K562 (cell line): ENCODE results near the gene PRDM1. TPM values are rescaled to one million over a fixed set of nuclear protein-coding genes. Genes with fewer than 3 reads are reported as not detected.
A peak's percentile ranks its signal among the peaks of the same experiment; 100 is the strongest.

Experiments
- CHD1 ChIP-seq: fragments of 200-600 bp; sonication (generic); IDR thresholded peaks from one replicate; pipeline ENCODE4 v1.6.1; 2012; ENCODE audit warnings: mild to moderate bottlenecking, moderate library complexity, low read length, inconsistent platforms
- CTBP1 ChIP-seq: fragments of 450-650 bp; IDR thresholded peaks from 2 replicates; pipeline ENCODE4 v1.6.1; 2016; ENCODE audit warnings: borderline replicate concordance
- DPF2 ChIP-seq: fragments of 450-650 bp; IDR thresholded peaks from 2 replicates; pipeline ENCODE4 v1.6.1; 2016
- EHMT2 ChIP-seq: fragments of 450-650 bp; IDR thresholded peaks from 2 replicates; pipeline ENCODE4 v1.6.1; 2018; ENCODE audit warnings: antibody characterized with exemption
- HMBOX1 ChIP-seq: sonication (generic); IDR thresholded peaks from 2 replicates; pipeline ENCODE4 v1.6.1; 2016
- HNRNPUL1 ChIP-seq: fragments of 200-400 bp; formaldehyde crosslinking; IDR thresholded peaks from 2 replicates; pipeline ENCODE4 v1.6.1; 2017; ENCODE audit warnings: low read length
- KDM4B ChIP-seq, 2 experiments: fragments of 450-650 bp in 1 of 2; sonication (generic) in 1 of 2; IDR thresholded peaks; 2 replicates each; pipeline ENCODE4 v1.6.1; 2016 to 2017; ENCODE audit warnings: borderline replicate concordance in 2 of 2, antibody characterized with exemption in 1 of 2, low read depth in 1 of 2, mild to moderate bottlenecking in 1 of 2
- MEF2A ChIP-seq: IDR thresholded peaks from 2 replicates; pipeline ENCODE4 v1.6.1; 2011; ENCODE audit warnings: low read depth, mild to moderate bottlenecking, low read length, moderate library complexity; ENCODE audit not compliant: control insufficient read depth
- MITF ChIP-seq: IDR thresholded peaks from 2 replicates; pipeline ENCODE4 v1.6.1; 2014; ENCODE audit warnings: antibody characterized with exemption
- NR2C1 ChIP-seq, 2 experiments: fragments of 450-650 bp; IDR thresholded peaks; 2 replicates each; pipeline ENCODE4 v1.6.1; 2017; ENCODE audit warnings: mild to moderate bottlenecking in 2 of 2, antibody characterized with exemption in 1 of 2, inconsistent platforms in 1 of 2, missing compliant biosample characterization in 1 of 2, missing genetic modification characterization in 1 of 2
- SAFB ChIP-seq: fragments of 200-400 bp; formaldehyde crosslinking; IDR thresholded peaks from 2 replicates; pipeline ENCODE4 v1.6.1; 2017; ENCODE audit warnings: low read depth, low read length, borderline replicate concordance
- TCF7L2 ChIP-seq: fragments of 150-350 bp; IDR thresholded peaks from 2 replicates; pipeline ENCODE4 v1.6.1; 2016; ENCODE audit warnings: low read depth, mild to moderate bottlenecking, low read length, moderate library complexity
- TRIM25 ChIP-seq: fragments of 450-650 bp; IDR thresholded peaks from 2 replicates; pipeline ENCODE4 v1.7.0; 2016; ENCODE audit warnings: borderline replicate concordance
- VEZF1 ChIP-seq: fragments of 200-800 bp; sonication (Bioruptor generic); IDR thresholded peaks from 2 replicates; pipeline ENCODE4 v1.6.1; 2017; ENCODE audit warnings: missing genetic modification characterization, missing compliant biosample characterization
- ZHX1 ChIP-seq: fragments of 150-350 bp; conservative IDR thresholded peaks from 2 replicates; pipeline ENCODE4 v1.6.1; 2014; ENCODE audit warnings: low read length
- ZNF512 ChIP-seq: IDR thresholded peaks from 2 replicates; pipeline ENCODE4 v1.6.1; 2016; ENCODE audit warnings: missing genetic modification characterization, missing compliant biosample characterization
- ZNF77 ChIP-seq: fragments of 250-450 bp; sonication (Bioruptor Pico); IDR thresholded peaks from 2 replicates; pipeline ENCODE4 v1.5.0; 2020
- polyA plus RNA-seq, 8 experiments: library from polyadenylated mRNA; depleted of rRNA in 4 of 8; stranded (reverse) in 5 of 8; unstranded in 3 of 8; fragments of >200 nt; fragmentation: Nextera tagmentation in 2 of 8; fragmentation: Illumina TruSeq in 1 of 8; extraction: Ambion mirVana in 2 of 8; extraction: Trizol in 1 of 8; gene quantifications; 2 replicates each; pipeline versions ENCODE4 v1.2.1 to v1.2.3, GENCODE V29; 2011 to 2014; ENCODE audit warnings: inconsistent platforms in 1 of 8, missing spikeins in 1 of 8
- total RNA-seq, 7 experiments: library from RNA; depleted of rRNA in 6 of 7; stranded (reverse); fragments of >200 nt in 6 of 7; fragmentation: Illumina TruSeq in 2 of 7; extraction: Trizol in 2 of 7; gene quantifications; 2 replicates each; pipeline versions ENCODE4 v1.2.1 to v1.2.3, GENCODE V29; 2011 to 2021; ENCODE audit warnings: low replicate concordance in 1 of 7

The PRDM1 gene
- total and polyA plus RNA-seq, 9 of the 15 experiments (the other 6 are each of a cell fraction or from before 2014, with no cell fraction given), result 0.09 to 0.89 (median 0.27) TPM

GRCh38 chr6:106141441-106142237, 55.5 kb downstream of the PRDM1 start (continued):
- TF ChIP-seq ZHX1 (no peak), MEF2A (peak; percentile 82; the same call in 1 of the 2 replicates), DPF2 (peak; percentile 25; the same call in 1 of the 2 replicates), HMBOX1 (0 out of 2 replicates have a peak, but pooled peaks have one; percentile 19), ZNF77 (CRISPR knock-in tag) (no peak), KDM4B (IDR thresholded peaks at IDR 0.05; ENCODE audit: borderline replicate concordance in 2 of 2, low read depth in 1 of 2) (no peak), ZNF512 (no peak), NR2C1 (IDR thresholded peaks at IDR 0.05) (no peak), NR2C1 (tag; IDR thresholded peaks at IDR 0.05) (peak; percentile 29; the same call in 1 of the 2 replicates), EHMT2 (no peak), VEZF1 (no peak), TRIM25 (no peak), CHD1 (no peak), SAFB (no peak), TCF7L2 (no peak), HNRNPUL1 (no peak), CTBP1 (0 out of 2 replicates have a peak, but pooled peaks have one; percentile 12), MITF (no peak)
